ENCODE measurements around the gene PHPT1.
"Not testable (repeated sequence)": the region's sequence is repeated elsewhere in the genome, so short reads cannot be mapped to it uniquely, and the experiment has no call there.

The PHPT1 gene

DNA sequence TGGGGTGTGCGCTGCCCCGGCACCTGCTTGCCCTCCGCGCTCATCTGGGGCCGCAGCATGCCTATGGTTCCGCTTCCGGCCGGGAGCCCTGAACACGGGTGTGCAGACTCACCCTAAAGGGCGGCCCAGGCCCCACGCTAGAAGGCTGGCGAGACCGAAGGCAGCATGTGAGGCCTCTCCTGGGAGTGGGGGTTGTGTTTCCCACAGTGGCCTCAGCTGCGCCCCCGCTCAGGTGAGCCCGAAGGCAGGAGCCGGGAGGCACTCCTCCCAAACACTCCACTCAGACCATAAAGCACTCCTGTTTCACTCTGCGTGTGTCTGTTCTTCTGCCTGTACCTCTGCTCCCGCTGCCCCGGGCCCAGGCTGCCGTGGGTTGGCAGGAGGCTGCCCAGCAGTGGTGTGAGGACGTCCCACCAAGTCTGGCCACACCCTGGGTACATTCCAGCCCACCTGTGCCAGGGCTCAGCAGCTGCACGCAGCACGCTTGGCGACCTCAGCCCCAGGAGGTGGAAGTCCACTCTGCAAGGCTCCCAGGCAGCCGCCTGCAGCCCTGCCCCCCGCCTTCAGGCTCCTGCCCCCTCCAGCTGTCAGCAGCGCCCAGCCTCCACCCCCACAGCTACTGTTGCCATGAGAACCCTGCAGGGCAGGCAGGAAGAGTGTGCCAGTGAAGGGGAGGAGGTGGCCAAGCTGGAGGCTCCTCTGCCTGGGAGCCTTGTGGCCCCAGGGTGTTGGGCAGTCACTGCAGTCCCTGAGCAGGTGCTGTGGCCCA lies 8.1 kb upstream of the PHPT1 start:
- POLR2A ChIA-PET = interaction anchor here (0.9 kb wide), 1 partner anchor 45 kb away, joined by 3 read pairs; the partner anchor contains the start of gene TRAF2
- CTCF ChIA-PET = interaction anchor here (0.8 to 6.3 kb wide), 13 partner anchors 12 to 226 kb away, joined by 3 to 77 read pairs (median 10); partner anchors contain the start of genes ABCA2, FUT7, RABL6 and TRAF2
- no peak for DNase-seq (ENCODE audit: extremely low spot score)
- TF ChIP-seq, protein P1, sequence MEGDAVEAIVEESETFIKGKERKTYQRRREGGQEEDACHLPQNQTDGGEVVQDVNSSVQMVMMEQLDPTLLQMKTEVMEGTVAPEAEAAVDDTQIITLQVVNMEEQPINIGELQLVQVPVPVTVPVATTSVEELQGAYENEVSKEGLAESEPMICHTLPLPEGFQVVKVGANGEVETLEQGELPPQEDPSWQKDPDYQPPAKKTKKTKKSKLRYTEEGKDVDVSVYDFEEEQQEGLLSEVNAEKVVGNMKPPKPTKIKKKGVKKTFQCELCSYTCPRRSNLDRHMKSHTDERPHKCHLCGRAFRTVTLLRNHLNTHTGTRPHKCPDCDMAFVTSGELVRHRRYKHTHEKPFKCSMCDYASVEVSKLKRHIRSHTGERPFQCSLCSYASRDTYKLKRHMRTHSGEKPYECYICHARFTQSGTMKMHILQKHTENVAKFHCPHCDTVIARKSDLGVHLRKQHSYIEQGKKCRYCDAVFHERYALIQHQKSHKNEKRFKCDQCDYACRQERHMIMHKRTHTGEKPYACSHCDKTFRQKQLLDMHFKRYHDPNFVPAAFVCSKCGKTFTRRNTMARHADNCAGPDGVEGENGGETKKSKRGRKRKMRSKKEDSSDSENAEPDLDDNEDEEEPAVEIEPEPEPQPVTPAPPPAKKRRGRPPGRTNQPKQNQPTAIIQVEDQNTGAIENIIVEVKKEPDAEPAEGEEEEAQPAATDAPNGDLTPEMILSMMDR (IDR thresholded peaks at IDR 0.05; ENCODE audit: control extremely low read depth, extremely low read depth, low read depth, missing control alignments) = no peak

DNA sequence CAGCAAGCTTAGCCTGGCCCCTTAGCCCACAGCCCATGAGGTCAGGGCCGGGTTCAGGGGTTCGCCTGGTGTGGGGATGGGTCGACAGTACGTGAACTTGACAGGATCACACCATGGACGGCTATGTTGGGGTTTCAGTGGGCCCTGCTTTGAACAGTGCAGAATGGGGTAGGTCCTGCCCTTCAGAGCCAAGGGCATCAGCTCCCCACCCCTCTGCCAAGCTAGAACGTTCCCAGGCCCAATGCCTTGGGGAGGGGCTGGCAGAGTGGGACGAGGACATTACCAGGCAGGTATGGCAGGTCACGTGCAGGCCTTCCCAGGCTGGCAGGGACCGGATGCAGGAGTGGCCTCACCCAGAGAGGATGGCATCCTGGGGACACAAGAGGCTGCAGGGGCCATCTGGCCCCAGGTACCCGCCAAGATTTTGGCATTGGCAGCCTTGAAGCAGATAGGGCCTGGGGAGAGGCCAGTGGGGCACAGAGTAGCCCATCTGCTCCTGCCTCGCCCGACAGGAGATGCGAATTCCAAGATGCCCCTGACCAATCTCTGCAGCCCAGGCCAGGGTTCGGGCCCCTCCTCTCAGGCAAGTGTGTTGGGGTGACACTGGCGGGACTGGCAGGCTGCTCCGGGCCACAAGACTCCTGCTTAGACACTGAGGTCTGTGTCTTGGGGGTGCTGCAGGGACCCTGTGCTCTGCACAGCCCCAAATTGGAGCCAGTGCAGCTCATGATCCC lies 7.4 kb upstream of the PHPT1 start:
- DNase-seq (ENCODE audit: extremely low spot score) = not testable (repeated sequence)
- CTCF ChIA-PET = interaction anchor here (0.7 to 6.3 kb wide), 41 partner anchors 8 to 259 kb away, joined by 3 to 77 read pairs (median 5); partner anchors contain the start of genes ABCA2, CCDC183, FUT7 and MAN1B1
- POLR2A ChIA-PET = interaction anchor here (0.6 to 1.6 kb wide), 4 partner anchors 10 to 229 kb away, joined by 3 to 4 read pairs (median 3); partner anchors contain the start of genes MAMDC4 and TRAF2

- TF ChIP-seq, protein P1 (IDR thresholded peaks at IDR 0.05; ENCODE audit: control extremely low read depth, extremely low read depth, low read depth, missing control alignments) = peak; percentile 98
- CTCF ChIA-PET = interaction anchor here (0.7 to 6.3 kb wide), 46 partner anchors 9 to 258 kb away, joined by 3 to 77 read pairs (median 4); partner anchors contain the start of genes ABCA2, CCDC183, FUT7 and MAN1B1
- POLR2A ChIA-PET = interaction anchor here (0.6 to 1.6 kb wide), 4 partner anchors 10 to 228 kb away, joined by 3 to 4 read pairs (median 3); partner anchors contain the start of genes MAMDC4 and TRAF2
- DNase-seq (ENCODE audit: extremely low spot score) = peak; percentile 83
These were observed 6.7 kb upstream of the PHPT1 start, which contains the start of gene AJM1 for GRCh38 chr9:136842380-136842948. Gene AJM1, plus strand, starts transcription at chr9:136842478. Its CDS starts 1,937 bp downstream, at chr9:136844415.

GRCh38 chr9:136843159-136843800 lies 5.9 kb upstream of the PHPT1 start:
- ChIA-PET CTCF (interaction anchor here (0.8 to 6.3 kb wide), 34 partner anchors 9 to 243 kb away, joined by 3 to 77 read pairs (median 6); partner anchors contain the start of genes ABCA2, FUT7, MAN1B1 and PAXX), POLR2A (interaction anchor here (1.6 kb wide), 1 partner anchor 9 kb away, joined by 4 read pairs; the partner anchor contains the start of gene MAMDC4)
- DNase-seq (ENCODE audit: extremely low spot score) = not testable (repeated sequence)

DNA sequence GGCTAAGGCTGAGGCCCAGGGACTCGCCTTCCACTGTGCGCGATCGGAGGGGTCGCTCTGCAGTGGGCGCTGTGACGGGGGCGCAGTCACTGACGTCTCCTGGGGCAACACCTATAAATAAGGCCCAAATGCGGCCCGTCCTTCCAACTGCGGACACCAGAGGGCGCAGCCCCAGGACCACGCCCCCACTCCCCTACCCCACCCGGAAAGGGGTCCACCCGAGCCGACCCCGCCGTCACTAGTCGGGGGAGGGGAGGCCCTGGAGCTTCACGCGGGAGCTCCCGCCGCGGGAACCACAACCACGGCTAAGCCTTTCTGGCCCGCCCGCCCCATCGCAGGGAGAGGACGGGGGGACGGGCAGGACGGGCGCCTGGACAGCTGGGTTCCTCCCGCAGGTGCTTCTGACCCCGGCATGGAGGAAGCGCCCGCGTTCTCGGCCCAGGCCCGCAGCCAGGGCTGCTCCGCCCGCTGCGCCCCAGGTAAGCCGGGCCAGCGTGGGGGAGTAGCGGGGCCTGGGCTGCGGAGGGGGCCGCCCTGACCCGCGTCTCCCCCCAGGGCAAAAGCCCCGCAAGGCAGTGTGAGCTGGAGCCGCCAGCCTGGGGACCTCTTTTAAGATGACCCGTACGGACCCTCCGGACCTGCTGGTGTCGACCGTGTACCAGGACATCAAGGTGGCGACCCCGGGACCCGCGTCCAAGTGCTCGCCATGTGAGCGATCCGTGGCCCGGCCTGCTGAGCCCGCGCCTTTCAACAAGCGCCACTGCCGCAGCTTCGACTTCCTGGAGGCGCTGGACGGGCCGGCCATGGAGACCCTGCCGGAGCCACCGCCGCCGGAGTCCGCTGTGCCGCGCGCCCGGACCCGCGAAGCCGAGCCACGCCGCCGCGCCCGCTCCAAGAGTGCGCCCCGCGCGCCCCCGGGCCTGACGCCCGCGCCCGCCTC lies 5.1 kb upstream of the PHPT1 start:
- DNase-seq (ENCODE audit: extremely low spot score); POLR2A ChIA-PET: not testable (repeated sequence)
- CTCF ChIA-PET = interaction anchor here (1.1 to 6.3 kb wide), 10 partner anchors 10 to 104 kb away, joined by 3 to 77 read pairs (median 4); partner anchors contain the start of genes RABL6 and TRAF2
- TF ChIP-seq, protein P1 (IDR thresholded peaks at IDR 0.05; ENCODE audit: control extremely low read depth, extremely low read depth, low read depth, missing control alignments) = peak; percentile 47

DNA sequence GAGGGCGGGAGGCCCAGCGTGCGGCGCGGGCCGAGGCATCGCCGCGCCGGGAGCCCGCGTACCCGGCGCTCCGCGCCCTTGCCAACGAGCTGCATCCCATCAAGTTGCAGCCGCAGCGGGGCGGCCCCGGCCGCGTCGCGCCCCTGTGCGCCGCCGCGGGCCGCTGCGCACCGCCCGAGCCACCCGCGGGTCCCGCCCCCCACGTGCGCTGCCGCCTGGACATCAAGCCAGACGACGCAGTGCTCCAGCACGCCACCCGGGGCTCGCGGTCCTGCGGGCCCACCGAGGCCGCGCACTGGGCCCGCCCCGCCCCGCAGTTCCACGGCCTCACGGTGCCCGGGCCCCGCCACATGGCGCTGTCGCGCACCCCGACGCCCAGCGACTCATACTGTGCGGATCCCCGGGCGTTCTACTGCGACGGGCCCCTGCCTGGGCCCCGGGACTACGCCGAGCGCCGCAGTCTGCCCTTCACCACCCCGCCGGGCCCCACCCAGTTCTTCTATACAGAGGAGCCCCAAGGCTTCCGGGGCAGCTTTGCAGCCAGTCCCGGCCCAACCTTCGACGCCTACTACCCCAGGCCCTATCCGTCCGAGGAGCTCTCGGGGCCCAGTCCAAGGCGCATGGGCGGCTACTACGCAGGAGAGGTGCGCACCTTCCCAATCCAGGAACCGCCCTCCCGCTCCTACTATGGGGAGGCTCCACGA lies 4.3 kb upstream of the PHPT1 start:
- DNase-seq (ENCODE audit: extremely low spot score) = no peak
- ChIA-PET POLR2A (no interaction called here), CTCF (interaction anchor here (1.2 to 6.3 kb wide), 5 partner anchors 9 to 53 kb away, joined by 3 to 77 read pairs (median 5); partner anchors contain the start of genes RABL6 and TRAF2)
- TF ChIP-seq, protein P1 (IDR thresholded peaks at IDR 0.05; ENCODE audit: control extremely low read depth, extremely low read depth, low read depth, missing control alignments) = no peak

All from GM10248 (cell line).